Measurements from ENCODE around the gene PAM. TPM values are rescaled to one million over a fixed set of nuclear protein-coding genes. Genes with fewer than 3 reads are reported as not detected.

The PAM gene
- total and polyA plus RNA-seq, 3 experiments from 2014 or later = 58.7 to 65.0 (median 59.8) TPM

DNA sequence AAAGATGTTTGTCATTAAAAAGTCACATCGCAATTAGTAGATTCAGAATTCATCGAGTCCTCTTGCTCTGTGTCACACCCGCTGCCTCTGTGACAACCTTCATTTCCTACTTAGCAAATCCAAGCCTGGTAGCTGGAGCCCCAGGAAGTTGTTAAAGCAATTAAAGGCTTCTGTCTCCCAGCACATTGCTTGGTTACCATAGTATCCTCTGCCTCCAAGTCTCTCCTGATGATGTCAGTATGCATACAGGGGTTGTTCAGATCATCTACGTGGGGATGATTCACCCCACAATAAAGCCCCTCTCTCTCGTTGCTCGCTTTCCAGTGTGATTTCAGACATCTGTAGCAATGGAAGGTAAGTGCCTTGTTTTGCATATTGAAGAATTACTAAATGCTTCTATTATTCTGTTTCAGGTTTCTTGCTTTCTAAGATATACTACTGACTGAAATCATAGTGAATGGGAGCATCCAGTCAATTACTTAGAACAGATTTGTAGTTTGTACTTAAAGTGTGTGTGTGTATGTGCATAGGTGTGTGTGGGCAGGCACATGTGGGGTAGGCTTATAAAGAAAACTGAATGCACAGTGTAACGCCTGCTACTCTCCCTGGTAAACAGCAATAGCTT, 52.9 kb downstream of the PAM start:
- Mint-ChIP-seq H3K4me1 (peaks cover 21 to 25% (median 23%) of the 10 kb centered on the region in 3 donors), H3K9me3 (no peaks in the 10 kb centered on the region), H3K36me3 (peaks cover 0 to 1% (median 0%) of the 10 kb centered on the region in 3 donors), H3K27me3 (no peaks in the 10 kb centered on the region), H3K27ac (peak overlapping the region in 1 of 8 donors; percentile 66), H3K4me3 (no peak overlapping the region)
- no peak overlapping the region for H3K27ac ChIP-seq (ENCODE audit: low read depth, low read length)
- no peak for DNase-seq
- H3K4me1 ChIP-seq (ENCODE audit: insufficient read depth, low read length) = peaks cover under 1% of the 10 kb centered on the region
- CTCF ChIA-PET = no interaction called here
- H3K27me3 ChIP-seq (ENCODE audit: insufficient read depth, low read length, poor library complexity, severe bottlenecking) = no peaks in the 10 kb centered on the region
- POLR2A ChIA-PET = no interaction called here
- H3K9me3 ChIP-seq (ENCODE audit: low read length) = no peaks in the 10 kb centered on the region
- no peaks in the 10 kb centered on the region for H3K36me3 ChIP-seq (ENCODE audit: insufficient read depth, low read length)
- no peak overlapping the region for H3K4me3 ChIP-seq (ENCODE audit: low read length)

DNA sequence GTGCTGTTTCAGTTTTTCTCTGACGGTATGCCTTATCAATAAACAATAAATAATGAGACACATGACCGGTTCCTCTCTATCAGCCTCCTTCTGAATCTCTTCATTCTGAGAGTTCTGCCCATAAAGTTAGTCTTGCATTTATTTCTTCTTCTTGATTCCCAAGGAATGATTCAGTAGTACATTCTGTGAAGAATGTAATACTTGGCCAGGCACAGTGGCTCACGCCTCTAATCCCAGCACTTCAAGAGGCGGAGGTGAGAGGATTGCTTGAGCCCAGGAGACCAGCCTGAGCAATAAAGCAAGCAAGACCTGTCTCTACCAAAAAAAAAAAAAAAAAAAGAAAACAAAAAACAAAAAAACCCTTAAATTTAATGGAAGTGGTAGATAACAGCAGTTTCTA, 53.9 kb downstream of the PAM start:
- no peak for DNase-seq
- H3K4me3 ChIP-seq (ENCODE audit: low read length) = no peak overlapping the region
- H3K4me3 Mint-ChIP-seq = no peak overlapping the region
- no peaks in the 10 kb centered on the region for H3K9me3 Mint-ChIP-seq
- no peak overlapping the region for H3K27ac ChIP-seq (ENCODE audit: low read depth, low read length)
- peaks cover 0 to 1% (median 0%) of the 10 kb centered on the region in 3 donors for H3K36me3 Mint-ChIP-seq
- peaks cover 18 to 25% (median 23%) of the 10 kb centered on the region in 3 donors for H3K4me1 Mint-ChIP-seq
- no peaks in the 10 kb centered on the region for H3K9me3 ChIP-seq (ENCODE audit: low read length)
- ChIA-PET POLR2A (no interaction called here), CTCF (no interaction called here)
- H3K27ac Mint-ChIP-seq = no peak overlapping the region
- H3K27me3 ChIP-seq (ENCODE audit: insufficient read depth, low read length, poor library complexity, severe bottlenecking) = no peaks in the 10 kb centered on the region
- no peaks in the 10 kb centered on the region for H3K27me3 Mint-ChIP-seq
- H3K4me1 ChIP-seq (ENCODE audit: insufficient read depth, low read length) = no peaks in the 10 kb centered on the region
- no peaks in the 10 kb centered on the region for H3K36me3 ChIP-seq (ENCODE audit: insufficient read depth, low read length)

GRCh38 chr5:102811972-102812371, 56.9 kb downstream of the PAM start:
- no peak overlapping the region for H3K27ac ChIP-seq (ENCODE audit: low read depth, low read length)
- DNase-seq = no peak
- no peak overlapping the region for H3K4me3 ChIP-seq (ENCODE audit: low read length)
- H3K27me3 ChIP-seq (ENCODE audit: insufficient read depth, low read length, poor library complexity, severe bottlenecking) = no peaks in the 10 kb centered on the region
- H3K36me3 ChIP-seq (ENCODE audit: insufficient read depth, low read length) = no peaks in the 10 kb centered on the region
- peaks cover 0 to 1% (median 0%) of the 10 kb centered on the region in 3 donors for H3K36me3 Mint-ChIP-seq
- CTCF ChIA-PET = no interaction called here
- no peaks in the 10 kb centered on the region for H3K9me3 Mint-ChIP-seq
- H3K9me3 ChIP-seq (ENCODE audit: low read length) = no peaks in the 10 kb centered on the region
- no peak overlapping the region for H3K27ac Mint-ChIP-seq
- H3K4me1 Mint-ChIP-seq = peaks cover 31 to 44% (median 34%) of the 10 kb centered on the region in 3 donors
- POLR2A ChIA-PET = no interaction called here
- H3K4me3 Mint-ChIP-seq = no peak overlapping the region
- H3K27me3 Mint-ChIP-seq = no peaks in the 10 kb centered on the region
- no peaks in the 10 kb centered on the region for H3K4me1 ChIP-seq (ENCODE audit: insufficient read depth, low read length)

DNA sequence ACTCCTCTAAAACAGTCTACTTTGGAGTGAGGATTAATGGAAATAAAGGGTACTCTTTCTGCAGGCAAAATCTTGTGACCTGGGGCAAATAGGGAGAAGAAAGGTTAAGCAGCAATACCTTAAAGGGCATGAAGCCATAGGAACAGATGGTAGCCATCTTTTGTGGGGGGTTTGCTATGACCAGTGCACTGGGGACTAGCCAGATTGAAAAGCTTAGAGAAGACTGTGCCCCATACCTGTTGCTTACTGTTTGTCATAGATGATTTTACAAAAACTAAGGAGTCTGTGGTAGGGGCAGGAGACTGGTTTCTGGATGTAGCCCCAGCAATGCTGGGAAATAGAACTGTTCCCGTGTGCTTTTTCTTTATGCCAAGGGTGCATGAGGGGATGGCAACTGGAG, 58.6 kb downstream of the PAM start:
- H3K36me3 ChIP-seq (ENCODE audit: insufficient read depth, low read length) = no peaks in the 10 kb centered on the region
- no peak overlapping the region for H3K4me3 ChIP-seq (ENCODE audit: low read length)
- H3K4me1 Mint-ChIP-seq = peaks cover 24 to 45% (median 28%) of the 10 kb centered on the region in 3 donors
- POLR2A ChIA-PET = no interaction called here
- H3K27ac ChIP-seq (ENCODE audit: low read depth, low read length) = no peak overlapping the region
- DNase-seq = no peak
- no peak overlapping the region for H3K27ac Mint-ChIP-seq
- H3K4me1 ChIP-seq (ENCODE audit: insufficient read depth, low read length) = no peaks in the 10 kb centered on the region
- CTCF ChIA-PET = interaction anchor here (1.0 to 1.1 kb wide), 2 partner anchors 13 to 20 kb away, joined by 3 read pairs; no protein-coding TSS in a partner anchor
- no peaks in the 10 kb centered on the region for H3K9me3 Mint-ChIP-seq
- no peaks in the 10 kb centered on the region for H3K9me3 ChIP-seq (ENCODE audit: low read length)
- no peaks in the 10 kb centered on the region for H3K27me3 ChIP-seq (ENCODE audit: insufficient read depth, low read length, poor library complexity, severe bottlenecking)
- no peak overlapping the region for H3K4me3 Mint-ChIP-seq
- no peaks in the 10 kb centered on the region for H3K27me3 Mint-ChIP-seq
- peaks cover 2 to 4% (median 3%) of the 10 kb centered on the region in 3 donors for H3K36me3 Mint-ChIP-seq

DNA sequence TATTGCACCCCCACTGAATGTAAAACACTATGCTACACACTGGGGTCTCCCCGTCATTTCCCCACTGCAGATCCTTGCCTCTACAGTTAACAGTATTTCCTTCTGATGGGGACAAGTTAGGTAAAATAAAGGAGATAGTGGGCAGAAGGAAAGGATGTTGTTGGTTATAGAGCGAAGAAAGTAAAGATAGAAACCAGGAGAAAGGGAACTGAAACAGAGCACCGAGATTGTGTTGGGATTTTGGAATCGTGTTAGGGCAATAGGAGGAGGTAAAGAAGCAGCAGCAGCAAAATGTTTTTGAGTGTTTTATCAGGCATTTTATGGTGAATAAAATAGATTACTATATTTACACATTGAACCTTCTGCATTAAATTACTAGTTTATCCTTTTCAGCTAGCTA, 60.0 kb downstream of the PAM start:
- H3K36me3 Mint-ChIP-seq = peaks cover 2 to 4% (median 3%) of the 10 kb centered on the region in 3 donors
- Histone ChIP-seq H3K27me3 (ENCODE audit: insufficient read depth, low read length, poor library complexity, severe bottlenecking) (no peaks in the 10 kb centered on the region), H3K9me3 (ENCODE audit: low read length) (no peaks in the 10 kb centered on the region), H3K27ac (ENCODE audit: low read depth, low read length) (no peak overlapping the region), H3K4me3 (ENCODE audit: low read length) (no peak overlapping the region), H3K36me3 (ENCODE audit: insufficient read depth, low read length) (no peaks in the 10 kb centered on the region), H3K4me1 (ENCODE audit: insufficient read depth, low read length) (no peaks in the 10 kb centered on the region)
- H3K27ac Mint-ChIP-seq = no peak overlapping the region
- H3K4me3 Mint-ChIP-seq = no peak overlapping the region
- no peak for DNase-seq
- peaks cover 27 to 48% (median 28%) of the 10 kb centered on the region in 3 donors for H3K4me1 Mint-ChIP-seq
- H3K9me3 Mint-ChIP-seq = no peaks in the 10 kb centered on the region
- POLR2A ChIA-PET = no interaction called here
- no peaks in the 10 kb centered on the region for H3K27me3 Mint-ChIP-seq
- CTCF ChIA-PET = interaction anchor here (1.1 kb wide), 1 partner anchor 21 kb away, joined by 3 read pairs; no protein-coding TSS in a partner anchor

DNA sequence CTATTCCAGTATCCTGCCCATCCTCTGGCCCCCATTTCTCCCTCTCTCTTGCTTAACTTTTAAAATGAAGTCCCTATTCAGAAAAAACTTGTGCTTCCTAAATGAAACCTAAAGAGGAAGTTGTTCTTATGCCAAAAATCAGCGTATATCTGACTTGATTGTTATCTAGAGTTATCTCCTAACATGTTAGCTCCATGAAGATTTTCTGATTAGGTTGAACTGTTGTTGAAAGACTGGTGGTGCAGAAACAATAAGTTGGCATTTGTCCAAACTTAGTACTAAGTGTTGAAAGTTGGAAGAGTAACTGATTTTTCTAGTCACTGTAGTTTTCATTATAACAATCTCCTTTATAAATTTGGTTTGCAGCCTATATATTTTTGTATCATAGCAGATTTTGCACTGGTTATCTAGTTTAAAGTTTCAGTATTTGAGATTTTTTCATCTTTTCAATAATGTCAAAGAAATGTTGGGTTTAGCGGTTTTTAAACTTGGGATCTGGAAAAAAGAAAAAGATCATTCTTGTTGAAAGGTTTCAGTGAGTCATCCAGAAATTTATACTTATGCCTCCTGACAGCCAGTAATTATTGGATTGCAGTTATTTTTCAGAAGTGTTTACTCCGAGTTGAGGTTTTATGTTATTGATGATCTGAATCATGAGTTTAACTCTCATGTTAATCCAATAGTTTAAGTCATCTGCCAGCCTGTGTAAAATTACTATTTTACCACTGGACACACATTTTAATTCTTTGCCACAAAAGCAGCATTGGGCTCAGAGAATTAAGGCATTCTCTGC, 60.6 kb downstream of the PAM start:
- Mint-ChIP-seq H3K4me3 (no peak overlapping the region), H3K27me3 (no peaks in the 10 kb centered on the region), H3K36me3 (peaks cover 2 to 4% (median 3%) of the 10 kb centered on the region in 3 donors), H3K9me3 (no peaks in the 10 kb centered on the region), H3K27ac (peak overlapping the region in 1 of 8 donors; percentile 2), H3K4me1 (peaks cover 27 to 48% (median 28%) of the 10 kb centered on the region in 3 donors)
- CTCF ChIA-PET = no interaction called here
- Histone ChIP-seq H3K36me3 (ENCODE audit: insufficient read depth, low read length) (no peaks in the 10 kb centered on the region), H3K9me3 (ENCODE audit: low read length) (no peaks in the 10 kb centered on the region), H3K27me3 (ENCODE audit: insufficient read depth, low read length, poor library complexity, severe bottlenecking) (no peaks in the 10 kb centered on the region), H3K27ac (ENCODE audit: low read depth, low read length) (no peak overlapping the region), H3K4me1 (ENCODE audit: insufficient read depth, low read length) (no peaks in the 10 kb centered on the region), H3K4me3 (ENCODE audit: low read length) (no peak overlapping the region)
- POLR2A ChIA-PET = no interaction called here
- no peak for DNase-seq

DNA sequence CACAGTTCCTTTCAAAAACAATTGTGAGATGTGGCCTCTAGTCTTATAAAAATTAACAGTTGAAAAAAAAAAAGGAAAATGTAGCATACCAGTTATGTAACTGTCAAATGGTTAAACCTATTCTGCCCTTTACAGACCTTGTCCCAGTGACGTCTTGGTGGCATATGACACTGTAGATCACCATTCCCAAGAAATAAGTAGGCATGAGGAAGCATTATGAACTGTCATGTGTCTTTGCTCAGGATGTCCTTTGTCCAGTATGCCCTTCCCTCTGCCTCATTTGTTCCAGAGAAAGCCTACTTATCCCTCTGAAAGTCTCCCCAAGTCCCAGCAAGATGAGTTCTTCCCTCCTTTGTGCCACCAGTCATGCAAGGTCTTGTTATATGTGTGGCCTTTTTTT, 63.2 kb downstream of the PAM start:
- no peak overlapping the region for H3K4me3 Mint-ChIP-seq

DNA sequence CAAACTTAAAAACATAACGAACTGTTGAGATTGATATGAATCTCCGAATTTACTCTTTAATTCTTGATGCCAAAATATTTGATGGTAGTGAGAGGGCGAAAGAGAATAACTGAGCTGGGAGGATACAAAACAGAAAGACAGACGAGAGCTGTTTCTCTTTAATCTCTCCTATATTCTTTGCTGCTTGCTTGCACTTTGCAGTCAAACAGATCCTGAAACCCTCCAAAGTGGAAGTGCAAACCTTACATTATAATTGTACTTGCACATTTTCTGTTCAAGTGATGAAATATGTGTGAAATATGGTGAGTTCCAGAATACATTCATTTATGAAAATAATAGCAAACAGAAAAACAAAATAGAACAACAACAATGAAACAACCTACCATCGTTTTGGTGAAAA, 63.8 kb downstream of the PAM start:
- H3K27ac ChIP-seq (ENCODE audit: low read depth, low read length) = no peak overlapping the region
- Mint-ChIP-seq H3K36me3 (peaks cover 1 to 4% (median 2%) of the 10 kb centered on the region in 3 donors), H3K27ac (no peak overlapping the region)

More for the DNA sequence above, 63.2 kb downstream of the PAM start:
- Mint-ChIP-seq H3K9me3 (no peaks in the 10 kb centered on the region), H3K27ac (no peak overlapping the region), H3K4me1 (peaks cover 28 to 48% (median 42%) of the 10 kb centered on the region in 3 donors), H3K36me3 (peaks cover 1 to 4% (median 2%) of the 10 kb centered on the region in 3 donors), H3K27me3 (no peaks in the 10 kb centered on the region)
- H3K9me3 ChIP-seq (ENCODE audit: low read length) = no peaks in the 10 kb centered on the region
- POLR2A ChIA-PET = no interaction called here
- DNase-seq = no peak
- no peaks in the 10 kb centered on the region for H3K27me3 ChIP-seq (ENCODE audit: insufficient read depth, low read length, poor library complexity, severe bottlenecking)
- no peak overlapping the region for H3K4me3 ChIP-seq (ENCODE audit: low read length)
- no peaks in the 10 kb centered on the region for H3K4me1 ChIP-seq (ENCODE audit: insufficient read depth, low read length)
- H3K36me3 ChIP-seq (ENCODE audit: insufficient read depth, low read length) = no peaks in the 10 kb centered on the region
- CTCF ChIA-PET = no interaction called here
- H3K27ac ChIP-seq (ENCODE audit: low read depth, low read length) = no peak overlapping the region

More for the DNA sequence above, 63.8 kb downstream of the PAM start:
- Mint-ChIP-seq H3K9me3 (no peaks in the 10 kb centered on the region), H3K27me3 (no peaks in the 10 kb centered on the region), H3K4me3 (no peak overlapping the region), H3K4me1 (peaks cover 25 to 42% (median 42%) of the 10 kb centered on the region in 3 donors)
- ChIA-PET POLR2A (no interaction called here), CTCF (no interaction called here)
- Histone ChIP-seq H3K4me1 (ENCODE audit: insufficient read depth, low read length) (no peaks in the 10 kb centered on the region), H3K27me3 (ENCODE audit: insufficient read depth, low read length, poor library complexity, severe bottlenecking) (no peaks in the 10 kb centered on the region), H3K36me3 (ENCODE audit: insufficient read depth, low read length) (no peaks in the 10 kb centered on the region), H3K9me3 (ENCODE audit: low read length) (no peaks in the 10 kb centered on the region), H3K4me3 (ENCODE audit: low read length) (no peak overlapping the region)
- DNase-seq = no peak

Data from CD8-positive, alpha-beta memory T cell (primary cell).